ENCODE measurements around the gene SRC.
A peak's percentile ranks its signal among the peaks of the same experiment; 100 is the strongest.

Gene SRC

DNA sequence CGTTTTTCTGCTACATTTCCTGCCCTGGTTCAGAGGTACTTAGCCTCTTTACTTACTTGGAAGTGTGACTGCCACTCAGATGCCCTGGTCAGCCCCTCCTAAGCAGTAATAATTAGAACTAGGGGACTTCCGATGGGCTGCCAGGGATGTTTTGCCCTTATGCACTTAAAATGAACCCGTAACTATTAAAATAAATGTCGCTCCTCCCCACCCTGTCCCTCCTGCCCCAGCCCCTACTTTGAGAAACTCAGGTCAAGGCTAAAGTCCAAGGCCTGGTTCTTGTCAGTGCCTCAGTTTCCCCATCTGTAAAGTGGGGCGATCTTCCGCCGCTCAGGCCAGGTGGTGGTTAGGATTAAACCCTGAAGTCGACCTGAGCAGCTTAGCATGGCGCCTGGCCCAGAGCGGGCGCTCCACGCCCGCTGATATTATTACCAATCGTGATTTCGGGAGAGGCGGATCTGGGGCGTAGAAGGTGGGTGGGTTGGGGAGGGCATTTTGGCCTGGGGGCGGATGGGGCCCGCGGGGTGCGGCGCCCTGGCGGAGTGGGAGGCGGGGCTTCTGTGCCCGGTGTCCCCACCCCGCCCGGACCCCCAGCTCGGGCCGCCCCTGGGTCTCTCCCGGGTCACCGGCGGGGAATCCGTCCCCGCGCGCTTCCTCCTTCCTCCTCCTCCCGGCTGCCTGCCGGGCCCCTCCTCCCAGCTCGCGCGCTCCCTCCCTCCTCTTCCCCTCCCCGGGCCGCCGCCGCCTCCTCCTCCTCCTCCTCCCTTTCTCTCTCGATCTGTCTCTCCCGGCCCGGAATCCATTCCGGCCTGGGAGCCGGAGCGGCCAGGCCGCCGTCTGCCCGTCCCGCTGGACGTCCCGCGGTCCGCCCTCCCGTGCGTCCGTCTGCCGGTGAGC lies at the start of gene SRC:
SRC (plus strand) TSS at position 802 of the 897 bp plus-strand sequence. CDS start 38,014 bp downstream, outside the sequence.
- no peaks in the 10 kb centered on the region for H3K36me3 ChIP-seq (ENCODE audit: control insufficient read depth in 2 of 2, insufficient read depth in 2 of 2, low read length in 2 of 2)
- no peaks in the 10 kb centered on the region for H3K9me3 ChIP-seq (ENCODE audit: control insufficient read depth in 2 of 2, low read length in 2 of 2)
- peaks cover 25% of the 10 kb centered on the region for H3K4me1 ChIP-seq (ENCODE audit: control insufficient read depth, insufficient read depth, low read length)
- H3K27ac ChIP-seq (ENCODE audit: low read length): peak within 1 kb of the TSS; percentile 60
- peak within 1 kb of the TSS; percentile 78 to 80 for H3K9ac ChIP-seq (ENCODE audit: low read length in 2 of 2)
- H3K27me3 ChIP-seq (ENCODE audit: control insufficient read depth in 1 of 2, insufficient read depth in 2 of 2, low read length in 2 of 2): no peaks in the 10 kb centered on the region
- peak within 1 kb of the TSS; percentile 73 to 75 for H3K4me3 ChIP-seq (ENCODE audit: low read length in 2 of 2)

DNA sequence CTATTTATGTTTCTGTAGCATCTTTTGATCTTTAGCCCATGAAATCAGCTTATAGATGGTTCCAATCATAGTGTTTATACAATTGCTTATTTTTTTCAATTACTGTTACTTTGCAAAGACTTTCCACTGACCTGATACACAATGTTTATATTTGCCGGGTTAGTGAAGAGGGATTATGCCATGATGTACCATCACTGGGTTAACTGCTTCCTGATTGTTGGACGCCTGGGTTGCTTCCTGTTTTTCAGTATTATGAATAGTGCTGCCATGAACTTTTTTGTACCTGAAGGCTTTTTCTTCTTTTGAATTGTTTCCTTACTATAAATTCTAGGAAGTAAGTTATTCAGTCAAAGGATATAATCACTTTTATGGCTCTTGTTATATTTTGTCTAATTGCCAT lies 49.6 kb upstream of the SRC start:
- peak overlapping the region; percentile 69 for H3K27ac ChIP-seq (ENCODE audit: low read length)
- H3K4me3 ChIP-seq (ENCODE audit: low read length in 2 of 2): no peak overlapping the region
- no peaks in the 10 kb centered on the region for H3K27me3 ChIP-seq (ENCODE audit: control insufficient read depth in 1 of 2, insufficient read depth in 2 of 2, low read length in 2 of 2)
- peaks cover 11 to 14% of the 10 kb centered on the region in 2 donors for H3K36me3 ChIP-seq (ENCODE audit: control insufficient read depth in 2 of 2, insufficient read depth in 2 of 2, low read length in 2 of 2)
- peaks cover 45% of the 10 kb centered on the region for H3K4me1 ChIP-seq (ENCODE audit: control insufficient read depth, insufficient read depth, low read length)
- peak overlapping the region in 1 of 2 donors; percentile 30 for H3K9ac ChIP-seq (ENCODE audit: low read length in 2 of 2)
- H3K9me3 ChIP-seq (ENCODE audit: control insufficient read depth in 2 of 2, low read length in 2 of 2): no peaks in the 10 kb centered on the region

- Histone ChIP-seq H3K9me3 (ENCODE audit: control insufficient read depth in 2 of 2, low read length in 2 of 2) (no peaks in the 10 kb centered on the region), H3K4me3 (ENCODE audit: low read length in 2 of 2) (no peak overlapping the region), H3K27me3 (ENCODE audit: control insufficient read depth in 1 of 2, insufficient read depth in 2 of 2, low read length in 2 of 2) (no peaks in the 10 kb centered on the region), H3K36me3 (ENCODE audit: control insufficient read depth in 2 of 2, insufficient read depth in 2 of 2, low read length in 2 of 2) (peaks cover 20% of the 10 kb centered on the region in 2 donors), H3K4me1 (ENCODE audit: control insufficient read depth, insufficient read depth, low read length) (peaks cover 45% of the 10 kb centered on the region), H3K9ac (ENCODE audit: low read length in 2 of 2) (peak overlapping the region in 1 of 2 donors; percentile 30), H3K27ac (ENCODE audit: low read length) (peak overlapping the region; percentile 69)
Measured at GRCh38 chr20:37297066-37297736, 48.7 kb upstream of the SRC start.

GRCh38 chr20:37298190-37298939 lies 47.6 kb upstream of the SRC start:
- H3K9ac ChIP-seq (ENCODE audit: low read length in 2 of 2): no peak overlapping the region
- peaks cover 45% of the 10 kb centered on the region for H3K4me1 ChIP-seq (ENCODE audit: control insufficient read depth, insufficient read depth, low read length)
- peaks cover 15 to 21% of the 10 kb centered on the region in 2 donors for H3K36me3 ChIP-seq (ENCODE audit: control insufficient read depth in 2 of 2, insufficient read depth in 2 of 2, low read length in 2 of 2)
- H3K9me3 ChIP-seq (ENCODE audit: control insufficient read depth in 2 of 2, low read length in 2 of 2): no peaks in the 10 kb centered on the region
- peak overlapping the region; percentile 69 for H3K27ac ChIP-seq (ENCODE audit: low read length)
- H3K4me3 ChIP-seq (ENCODE audit: low read length in 2 of 2): no peak overlapping the region
- no peaks in the 10 kb centered on the region for H3K27me3 ChIP-seq (ENCODE audit: control insufficient read depth in 1 of 2, insufficient read depth in 2 of 2, low read length in 2 of 2)

- peaks cover 16 to 25% of the 10 kb centered on the region in 2 donors for H3K36me3 ChIP-seq (ENCODE audit: control insufficient read depth in 2 of 2, insufficient read depth in 2 of 2, low read length in 2 of 2)
Measured at GRCh38 chr20:37299718-37300528, 46.0 kb upstream of the SRC start.

GRCh38 chr20:37301120-37301519 lies 44.8 kb upstream of the SRC start:
- H3K27ac ChIP-seq (ENCODE audit: low read length): no peak overlapping the region
- H3K36me3 ChIP-seq (ENCODE audit: control insufficient read depth in 2 of 2, insufficient read depth in 2 of 2, low read length in 2 of 2): peaks cover 18 to 25% of the 10 kb centered on the region in 2 donors
- H3K4me1 ChIP-seq (ENCODE audit: control insufficient read depth, insufficient read depth, low read length): peaks cover 27% of the 10 kb centered on the region
- no peaks in the 10 kb centered on the region for H3K9me3 ChIP-seq (ENCODE audit: control insufficient read depth in 2 of 2, low read length in 2 of 2)
- H3K9ac ChIP-seq (ENCODE audit: low read length in 2 of 2): no peak overlapping the region
- H3K27me3 ChIP-seq (ENCODE audit: control insufficient read depth in 1 of 2, insufficient read depth in 2 of 2, low read length in 2 of 2): no peaks in the 10 kb centered on the region
- no peak overlapping the region for H3K4me3 ChIP-seq (ENCODE audit: low read length in 2 of 2)

More at GRCh38 chr20:37299718-37300528, 46.0 kb upstream of the SRC start:
- no peaks in the 10 kb centered on the region for H3K9me3 ChIP-seq (ENCODE audit: control insufficient read depth in 2 of 2, low read length in 2 of 2)
- H3K27me3 ChIP-seq (ENCODE audit: control insufficient read depth in 1 of 2, insufficient read depth in 2 of 2, low read length in 2 of 2): no peaks in the 10 kb centered on the region
- H3K9ac ChIP-seq (ENCODE audit: low read length in 2 of 2): no peak overlapping the region
- peaks cover 34% of the 10 kb centered on the region for H3K4me1 ChIP-seq (ENCODE audit: control insufficient read depth, insufficient read depth, low read length)
- no peak overlapping the region for H3K4me3 ChIP-seq (ENCODE audit: low read length in 2 of 2)
- peak overlapping the region; percentile 37 for H3K27ac ChIP-seq (ENCODE audit: low read length)

GRCh38 chr20:37301558-37301957 lies 44.4 kb upstream of the SRC start:
- Histone ChIP-seq H3K27me3 (ENCODE audit: control insufficient read depth in 1 of 2, insufficient read depth in 2 of 2, low read length in 2 of 2) (no peaks in the 10 kb centered on the region), H3K4me1 (ENCODE audit: control insufficient read depth, insufficient read depth, low read length) (peaks cover 24% of the 10 kb centered on the region), H3K36me3 (ENCODE audit: control insufficient read depth in 2 of 2, insufficient read depth in 2 of 2, low read length in 2 of 2) (peaks cover 18 to 25% of the 10 kb centered on the region in 2 donors), H3K9ac (ENCODE audit: low read length in 2 of 2) (no peak overlapping the region), H3K9me3 (ENCODE audit: control insufficient read depth in 2 of 2, low read length in 2 of 2) (no peaks in the 10 kb centered on the region), H3K27ac (ENCODE audit: low read length) (no peak overlapping the region), H3K4me3 (ENCODE audit: low read length in 2 of 2) (no peak overlapping the region)

DNA sequence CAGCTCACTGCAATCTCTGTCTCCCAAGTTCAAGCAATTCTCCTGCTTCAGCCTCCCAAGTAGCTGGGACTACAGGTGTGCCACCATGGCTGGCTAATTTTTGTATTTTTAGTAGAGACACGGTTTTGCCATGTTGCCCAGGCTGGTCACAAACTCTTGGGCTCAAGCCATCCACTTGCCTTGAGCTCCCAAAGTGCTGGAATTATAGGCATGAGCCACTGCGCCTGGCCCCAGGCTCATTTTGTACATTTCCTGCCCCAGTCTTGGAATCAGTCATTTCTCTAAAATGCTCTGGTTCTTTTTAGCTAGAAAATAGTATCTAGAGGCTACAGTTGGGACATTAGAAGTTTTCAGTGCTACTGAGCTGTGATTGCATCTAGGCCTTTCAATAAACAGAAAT lies 43.0 kb upstream of the SRC start:
- Histone ChIP-seq H3K9me3 (ENCODE audit: control insufficient read depth in 2 of 2, low read length in 2 of 2) (no peaks in the 10 kb centered on the region), H3K36me3 (ENCODE audit: control insufficient read depth in 2 of 2, insufficient read depth in 2 of 2, low read length in 2 of 2) (peaks cover 21 to 25% of the 10 kb centered on the region in 2 donors), H3K9ac (ENCODE audit: low read length in 2 of 2) (no peak overlapping the region), H3K27ac (ENCODE audit: low read length) (no peak overlapping the region), H3K27me3 (ENCODE audit: control insufficient read depth in 1 of 2, insufficient read depth in 2 of 2, low read length in 2 of 2) (no peaks in the 10 kb centered on the region), H3K4me1 (ENCODE audit: control insufficient read depth, insufficient read depth, low read length) (peaks cover 18% of the 10 kb centered on the region), H3K4me3 (ENCODE audit: low read length in 2 of 2) (no peak overlapping the region)

DNA sequence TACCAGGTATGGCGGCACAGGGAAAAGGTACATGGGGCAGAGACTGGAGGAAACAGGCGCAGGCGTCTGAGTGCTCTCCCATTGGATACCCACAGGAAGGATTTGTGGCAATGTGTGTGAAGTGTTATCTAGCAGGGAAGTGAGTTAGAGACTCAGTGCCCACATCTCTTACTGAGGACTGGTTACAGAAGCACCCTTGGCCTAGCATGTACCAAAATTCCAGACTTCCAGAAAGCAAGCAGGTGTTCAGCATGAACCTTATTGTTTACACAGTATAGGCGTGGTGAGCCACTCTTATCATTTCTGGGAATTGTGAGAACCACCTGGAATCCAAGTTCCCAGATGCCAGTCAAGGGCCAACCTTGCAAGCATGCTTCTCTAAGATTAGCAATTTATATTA lies 42.3 kb upstream of the SRC start:
- H3K4me3 ChIP-seq (ENCODE audit: low read length in 2 of 2): no peak overlapping the region
- H3K9ac ChIP-seq (ENCODE audit: low read length in 2 of 2): no peak overlapping the region
- peaks cover 23 to 27% of the 10 kb centered on the region in 2 donors for H3K36me3 ChIP-seq (ENCODE audit: control insufficient read depth in 2 of 2, insufficient read depth in 2 of 2, low read length in 2 of 2)
- peaks cover 21% of the 10 kb centered on the region for H3K4me1 ChIP-seq (ENCODE audit: control insufficient read depth, insufficient read depth, low read length)
- no peaks in the 10 kb centered on the region for H3K27me3 ChIP-seq (ENCODE audit: control insufficient read depth in 1 of 2, insufficient read depth in 2 of 2, low read length in 2 of 2)
- no peaks in the 10 kb centered on the region for H3K9me3 ChIP-seq (ENCODE audit: control insufficient read depth in 2 of 2, low read length in 2 of 2)
- H3K27ac ChIP-seq (ENCODE audit: low read length): no peak overlapping the region

- H3K4me1 ChIP-seq (ENCODE audit: control insufficient read depth, insufficient read depth, low read length): peaks cover 13% of the 10 kb centered on the region
- no peak overlapping the region for H3K4me3 ChIP-seq (ENCODE audit: low read length in 2 of 2)
- H3K36me3 ChIP-seq (ENCODE audit: control insufficient read depth in 2 of 2, insufficient read depth in 2 of 2, low read length in 2 of 2): peaks cover 26 to 27% of the 10 kb centered on the region in 2 donors
- no peaks in the 10 kb centered on the region for H3K9me3 ChIP-seq (ENCODE audit: control insufficient read depth in 2 of 2, low read length in 2 of 2)
- no peak overlapping the region for H3K27ac ChIP-seq (ENCODE audit: low read length)
- H3K9ac ChIP-seq (ENCODE audit: low read length in 2 of 2): no peak overlapping the region
- H3K27me3 ChIP-seq (ENCODE audit: control insufficient read depth in 1 of 2, insufficient read depth in 2 of 2, low read length in 2 of 2): no peaks in the 10 kb centered on the region
Measured at GRCh38 chr20:37305079-37305478, 40.9 kb upstream of the SRC start.
